ENCODE data around the gene GAB2. TPM values are rescaled to one million over a fixed set of nuclear protein-coding genes. Genes with fewer than 3 reads are reported as not detected.
A peak's percentile ranks its signal among the peaks of the same experiment; 100 is the strongest.

GAB2 gene
- total RNA-seq, 1 experiment from 2014 or later = 4.2 TPM

GRCh38 chr11:78189851-78190250, 227.8 kb downstream of the GAB2 start:
- intact Hi-C loops (cut with micrococcal nuclease) = loop anchor here (5.0 kb wide), 1 partner anchor 368 kb away; the partner anchor contains the start of genes AAMDC and RSF1
- no peaks in the 10 kb centered on the region for H3K9me3 Mint-ChIP-seq (ENCODE audit: unreplicated experiment)
- ChIA-PET POLR2A (interaction anchor here (1.0 to 6.0 kb wide), 4 partner anchors 38 to 229 kb away, joined by 3 to 50 read pairs (median 10); partner anchors contain the start of genes ALG8 and GAB2), CTCF (interaction anchor here (1.4 kb wide), 1 partner anchor 242 kb away, joined by 5 read pairs; no protein-coding TSS in a partner anchor)
- H3K36me3 Mint-ChIP-seq (ENCODE audit: insufficient read depth, unreplicated experiment) = peaks cover 16% of the 10 kb centered on the region
- peaks cover 48% of the 10 kb centered on the region for H3K4me1 Mint-ChIP-seq (ENCODE audit: insufficient read depth, unreplicated experiment)
- peak overlapping the region; percentile 13 for H3K27ac Mint-ChIP-seq (ENCODE audit: low read depth, unreplicated experiment)
- no peak for DNase-seq (ENCODE audit: unreplicated experiment)
- BruUV-seq (replicated peaks) = no TSS peak
- H3K4me3 Mint-ChIP-seq (ENCODE audit: unreplicated experiment) = peak overlapping the region; percentile 100
- TF ChIP-seq, protein P1, sequence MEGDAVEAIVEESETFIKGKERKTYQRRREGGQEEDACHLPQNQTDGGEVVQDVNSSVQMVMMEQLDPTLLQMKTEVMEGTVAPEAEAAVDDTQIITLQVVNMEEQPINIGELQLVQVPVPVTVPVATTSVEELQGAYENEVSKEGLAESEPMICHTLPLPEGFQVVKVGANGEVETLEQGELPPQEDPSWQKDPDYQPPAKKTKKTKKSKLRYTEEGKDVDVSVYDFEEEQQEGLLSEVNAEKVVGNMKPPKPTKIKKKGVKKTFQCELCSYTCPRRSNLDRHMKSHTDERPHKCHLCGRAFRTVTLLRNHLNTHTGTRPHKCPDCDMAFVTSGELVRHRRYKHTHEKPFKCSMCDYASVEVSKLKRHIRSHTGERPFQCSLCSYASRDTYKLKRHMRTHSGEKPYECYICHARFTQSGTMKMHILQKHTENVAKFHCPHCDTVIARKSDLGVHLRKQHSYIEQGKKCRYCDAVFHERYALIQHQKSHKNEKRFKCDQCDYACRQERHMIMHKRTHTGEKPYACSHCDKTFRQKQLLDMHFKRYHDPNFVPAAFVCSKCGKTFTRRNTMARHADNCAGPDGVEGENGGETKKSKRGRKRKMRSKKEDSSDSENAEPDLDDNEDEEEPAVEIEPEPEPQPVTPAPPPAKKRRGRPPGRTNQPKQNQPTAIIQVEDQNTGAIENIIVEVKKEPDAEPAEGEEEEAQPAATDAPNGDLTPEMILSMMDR (IDR thresholded peaks at IDR 0.05; ENCODE audit: unreplicated experiment) = no peak
- H3K27me3 Mint-ChIP-seq (ENCODE audit: insufficient read depth, unreplicated experiment) = no peaks in the 10 kb centered on the region

DNA sequence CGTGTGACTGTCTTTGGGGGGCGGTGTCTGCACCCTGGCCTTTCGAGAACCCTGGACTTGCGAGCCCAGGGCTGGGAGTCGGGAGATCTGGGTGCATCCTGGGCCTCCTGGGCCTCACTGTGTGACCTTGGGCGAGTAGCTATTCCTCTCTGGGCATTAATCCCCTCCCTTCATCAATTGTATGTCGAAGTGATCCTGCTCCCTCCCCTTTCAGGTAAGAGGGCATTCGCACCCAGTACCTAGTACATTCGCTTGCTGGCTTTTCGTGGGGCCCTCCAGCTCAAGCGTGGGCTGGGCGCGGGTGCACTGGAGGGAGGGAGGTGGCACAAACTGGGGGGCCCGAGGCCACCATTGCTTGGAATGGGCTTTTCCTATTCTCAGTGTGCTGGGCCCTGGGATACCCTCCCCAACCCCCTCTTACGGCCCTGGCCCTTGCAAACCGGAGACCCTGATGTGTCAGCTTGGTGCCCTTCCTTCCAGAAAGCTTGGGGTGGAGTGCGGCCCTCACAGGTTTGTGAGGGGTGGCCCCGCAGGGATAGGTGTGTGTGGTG, 228.4 kb downstream of the GAB2 start:
- peaks cover 42% of the 10 kb centered on the region for H3K4me1 Mint-ChIP-seq (ENCODE audit: insufficient read depth, unreplicated experiment)
- H3K36me3 Mint-ChIP-seq (ENCODE audit: insufficient read depth, unreplicated experiment) = peaks cover 16% of the 10 kb centered on the region
- intact Hi-C loops (cut with micrococcal nuclease) = loop anchor here (5.0 kb wide), 1 partner anchor 367 kb away; the partner anchor contains the start of genes AAMDC and RSF1
- H3K27me3 Mint-ChIP-seq (ENCODE audit: insufficient read depth, unreplicated experiment) = no peaks in the 10 kb centered on the region
- CTCF ChIA-PET = interaction anchor here (0.6 to 1.4 kb wide), 4 partner anchors 11 to 369 kb away, joined by 3 to 5 read pairs (median 4); no protein-coding TSS in a partner anchor
- POLR2A ChIA-PET = interaction anchor here (1.0 to 6.0 kb wide), 12 partner anchors 21 to 369 kb away, joined by 3 to 50 read pairs (median 4); partner anchors contain the start of genes ALG8, GAB2, INTS4 and NDUFC2
- TF ChIP-seq, protein P1 (IDR thresholded peaks at IDR 0.05; ENCODE audit: unreplicated experiment) = no peak
- peak overlapping the region; percentile 99 for H3K27ac Mint-ChIP-seq (ENCODE audit: low read depth, unreplicated experiment)
- no peaks in the 10 kb centered on the region for H3K9me3 Mint-ChIP-seq (ENCODE audit: unreplicated experiment)
- DNase-seq (ENCODE audit: unreplicated experiment) = peak; percentile 13
- TSS peak; percentile 43 for BruUV-seq (replicated peaks)
- peak overlapping the region; percentile 100 for H3K4me3 Mint-ChIP-seq (ENCODE audit: unreplicated experiment)

GRCh38 chr11:78188286-78189173, 229.1 kb downstream of the GAB2 start, which contains the start of the genes KCTD21 and USP35:
Gene KCTD21, minus strand, starts transcription at chr11:78188626. Its CDS starts 14,072 bp downstream, at chr11:78174554.
Gene USP35, plus strand, starts transcription at chr11:78188919. Its CDS starts 7,327 bp downstream, at chr11:78196246.
- Mint-ChIP-seq H3K27me3 (ENCODE audit: insufficient read depth, unreplicated experiment) (no peaks in the 10 kb centered on the region), H3K36me3 (ENCODE audit: insufficient read depth, unreplicated experiment) (peaks cover 10% of the 10 kb centered on the region), H3K4me1 (ENCODE audit: insufficient read depth, unreplicated experiment) (peaks cover 41% of the 10 kb centered on the region), H3K9me3 (ENCODE audit: unreplicated experiment) (no peaks in the 10 kb centered on the region), H3K27ac (ENCODE audit: low read depth, unreplicated experiment) (peak within 1 kb of the TSS; percentile 99), H3K4me3 (ENCODE audit: unreplicated experiment) (peak within 1 kb of the TSS; percentile 100)
- TF ChIP-seq, protein P1 (IDR thresholded peaks at IDR 0.05; ENCODE audit: unreplicated experiment) = no peak
- intact Hi-C loops (cut with micrococcal nuclease) = loop anchor here (1.0 to 5.0 kb wide), 2 partner anchors 229 to 366 kb away; partner anchors contain the start of genes AAMDC, GAB2 and RSF1
- no TSS peak for BruUV-seq (replicated peaks)
- POLR2A ChIA-PET = interaction anchor here (0.6 to 6.0 kb wide), 16 partner anchors 22 to 386 kb away, joined by 3 to 50 read pairs (median 4); partner anchors contain the start of genes ALG8, GAB2, INTS4 and NARS2
- peak; percentile 97 for DNase-seq (ENCODE audit: unreplicated experiment)
- CTCF ChIA-PET = interaction anchor here (0.6 to 1.1 kb wide), 5 partner anchors 11 to 376 kb away, joined by 3 to 5 read pairs (median 3); no protein-coding TSS in a partner anchor
